DMS153 treated with DMSO at 0.1 percent for 48 hours (cell line): ENCODE measurements around the gene SLC39A11.
"Not testable (repeated sequence)": the region's sequence is repeated elsewhere in the genome, so short reads cannot be mapped to it uniquely, and the experiment has no call there.

ENCODE experiments used
- DNase-seq: peaks from one replicate; lab custom pipeline; 2025; ENCODE audit not compliant: unreplicated experiment; lab: John Stamatoyannopoulos, UW

The SLC39A11 gene

GRCh38 chr17:73013816-73014663 lies 78.4 kb downstream of the SLC39A11 start:
- DNase-seq: no peak

- DNase-seq: no peak
These were observed 79.2 kb downstream of the SLC39A11 start for GRCh38 chr17:73013301-73013700.

GRCh38 chr17:73011016-73011486 lies 81.4 kb downstream of the SLC39A11 start:
- DNase-seq: no peak

GRCh38 chr17:73010414-73010813 lies 82.1 kb downstream of the SLC39A11 start:
- DNase-seq: no peak

- DNase-seq: no peak
These were observed 85.1 kb downstream of the SLC39A11 start for GRCh38 chr17:73007407-73007806.

- DNase-seq: no peak
These were observed 87.1 kb downstream of the SLC39A11 start for GRCh38 chr17:73005360-73005759.

- DNase-seq: no peak
These were observed 89.0 kb downstream of the SLC39A11 start for GRCh38 chr17:73003487-73003886.

- no peak for DNase-seq
These were observed 91.7 kb downstream of the SLC39A11 start for GRCh38 chr17:73000832-73001231.

- DNase-seq: not testable (repeated sequence)
These were observed 93.0 kb downstream of the SLC39A11 start for GRCh38 chr17:72999474-72999873.

- DNase-seq: no peak
These were observed 94.1 kb downstream of the SLC39A11 start for GRCh38 chr17:72998343-72998742.

- no peak for DNase-seq
These were observed 94.9 kb downstream of the SLC39A11 start for GRCh38 chr17:72997559-72997958.

- no peak for DNase-seq
These were observed 95.7 kb downstream of the SLC39A11 start for GRCh38 chr17:72996791-72997190.

- no peak for DNase-seq
These were observed 97.4 kb downstream of the SLC39A11 start for GRCh38 chr17:72995008-72995656.

- DNase-seq: not testable (repeated sequence)
These were observed 99.6 kb downstream of the SLC39A11 start for GRCh38 chr17:72992783-72993467.

- no peak for DNase-seq
These were observed 100.8 kb downstream of the SLC39A11 start for GRCh38 chr17:72991651-72992050.

- DNase-seq: no peak
These were observed 103.3 kb downstream of the SLC39A11 start for GRCh38 chr17:72989074-72989610.

- DNase-seq: no peak
These were observed 104.0 kb downstream of the SLC39A11 start for GRCh38 chr17:72988451-72988850.

GRCh38 chr17:72987166-72987565 lies 105.3 kb downstream of the SLC39A11 start:
- DNase-seq: no peak

- DNase-seq: peak; percentile 23
These were observed 106.4 kb downstream of the SLC39A11 start for GRCh38 chr17:72985882-72986720.

GRCh38 chr17:72984926-72985325 lies 107.6 kb downstream of the SLC39A11 start:
- DNase-seq: no peak
